HepG2 (cell line): Measurements from ENCODE around the gene BUD23. TPM values are rescaled to one million over a fixed set of nuclear protein-coding genes. Genes with fewer than 3 reads are reported as not detected.

Experiments used
- ATAC-seq: fragments of 200-7000 bp; cut with Tn5 transposase; 3 replicates; pipeline ENCODE4 v1.9.1; 2020; ENCODE audit warnings: mild to moderate bottlenecking, moderate library complexity
- BruUV-seq: library from RNA; stranded (reverse); fragments of 400-500 nt; replicated peaks from 2 replicates; lab custom pipeline; 2021; lab: Mats Ljungman, UMichigan
- CTCF ChIA-PET: fragments of 300-600 bp; formaldehyde crosslinking; extraction: SDS; loops from one replicate; lab custom pipeline; 2021; ENCODE audit warnings: low total read pairs, inconsistent platforms, low intra/inter-chr PET ratio; lab: Yijun Ruan, JAX
- POLR2A ChIA-PET: fragments of 350-600 bp; sonication (Branson Sonifier 250); formaldehyde crosslinking; loops from one replicate; lab custom pipeline; 2020; ENCODE audit warnings: antibody characterized with exemption, inconsistent platforms; lab: Yijun Ruan, JAX
- DNase-seq: peaks from one replicate; pipeline ENCODE4 v3.0.0-alpha.2; 2015; ENCODE audit warnings: low spot score
- FAIRE-seq: peaks from 3 replicates; lab custom pipeline; 2011; peaks lifted over from hg19 to GRCh38; lab: Jason Lieb, UNC
- H2AFZ ChIP-seq: one replicate; pipeline ENCODE4 v1.6.1; 2011; ENCODE audit warnings: low read length, inconsistent platforms
- H3K27ac ChIP-seq: fragments of 300-600 bp; 3 replicates; pipeline ENCODE4 v1.8.0; 2011; ENCODE audit warnings: mixed run types, mild to moderate bottlenecking, mixed read lengths, low read length, inconsistent platforms; ENCODE audit not compliant: insufficient read depth; ENCODE audit errors: extremely low read length
- H3K27me3 ChIP-seq, 2 experiments: fragments of 200-600 bp in 1 of 2; 2 replicates in 1 of 2; 3 replicates in 1 of 2; pipeline versions ENCODE4 v1.6.0 to v1.8.0; 2011; ENCODE audit warnings: low read length in 2 of 2, mild to moderate bottlenecking in 2 of 2, moderate library complexity in 2 of 2, inconsistent platforms in 1 of 2; ENCODE audit not compliant: insufficient read depth in 2 of 2, control insufficient read depth in 1 of 2
- H3K36me3 ChIP-seq, 2 experiments: fragments of 200-600 bp in 1 of 2; replicated peaks in 1 of 2; 2 replicates in 1 of 2; 3 replicates in 1 of 2; pipeline versions ENCODE4 v1.5.1 to v1.8.0; 2011; ENCODE audit warnings: low read length in 2 of 2, inconsistent platforms in 1 of 2; ENCODE audit not compliant: insufficient read depth in 2 of 2, control insufficient read depth in 1 of 2
- H3K4me1 ChIP-seq: 2 replicates; pipeline ENCODE4 v1.5.1; 2012; ENCODE audit warnings: low read length, inconsistent platforms; ENCODE audit not compliant: insufficient read depth
- H3K4me2 ChIP-seq: 2 replicates; pipeline ENCODE4 v1.6.0; 2011; ENCODE audit warnings: low read depth, low read length, inconsistent platforms
- H3K4me3 ChIP-seq, 3 experiments: fragments of 200-600 bp in 1 of 3; sonication (generic), shearing (Covaris generic) in 1 of 3; replicated peaks in 1 of 3; 2 replicates each; pipeline ENCODE4 v1.5.1; 2011 to 2016; ENCODE audit warnings: low read length in 3 of 3, inconsistent platforms in 2 of 3, low read depth in 2 of 3, mild to moderate bottlenecking in 2 of 3, control low read depth in 1 of 3, mixed read lengths in 1 of 3; ENCODE audit not compliant: insufficient read depth in 1 of 3
- H3K79me2 ChIP-seq: one replicate; pipeline ENCODE4 v1.6.1; 2011; ENCODE audit warnings: low read length, inconsistent platforms; ENCODE audit not compliant: insufficient read depth
- H3K9ac ChIP-seq: 2 replicates; pipeline ENCODE4 v1.6.0; 2011; ENCODE audit warnings: mild to moderate bottlenecking, low read depth, low read length, inconsistent platforms; ENCODE audit not compliant: insufficient read depth
- H3K9me3 ChIP-seq: 2 replicates; pipeline ENCODE4 v1.5.1; 2012; ENCODE audit warnings: mild to moderate bottlenecking, low read length
- H4K20me1 ChIP-seq: 2 replicates; pipeline ENCODE4 v1.6.0; 2011; ENCODE audit warnings: inconsistent platforms, mild to moderate bottlenecking, low read length, moderate library complexity; ENCODE audit not compliant: insufficient read depth
- HMGXB4 ChIP-seq, 2 experiments: sonication (generic) in 1 of 2; formaldehyde crosslinking in 1 of 2; IDR thresholded peaks; 2 replicates each; pipeline versions ENCODE4 v1.4.0 to v1.6.1; 2018 to 2020; ENCODE audit warnings: missing genetic modification reagents in 2 of 2, borderline replicate concordance in 1 of 2, low read depth in 1 of 2, mild to moderate bottlenecking in 1 of 2, missing biosample characterization in 1 of 2
- NFAT5 ChIP-seq: sonication (generic); formaldehyde crosslinking; IDR thresholded peaks from 2 replicates; pipeline ENCODE4 v1.4.0; 2020; ENCODE audit warnings: missing genetic modification reagents
- ZNF121 ChIP-seq: sonication (generic); formaldehyde crosslinking; IDR thresholded peaks from 2 replicates; pipeline ENCODE4 v1.5.0; 2020; ENCODE audit warnings: mild to moderate bottlenecking, missing genetic modification reagents
- WGBS: methylation state at CpG from one replicate; pipeline ENCODE4 v1.1.6; 2017; ENCODE audit warnings: low lambda C conversion rate; 5-methylcytosine and 5-hydroxymethylcytosine counted together
- in situ Hi-C: cut with HindIII; loops from 2 replicates; pipeline ENCODE4 v1.10.0; 2017; ENCODE audit warnings: low pct_unique_long_range_greater_than_20kb; ENCODE audit not compliant: extremely low pct_ligation_motif_present
- intact Hi-C: fragments of 100-400 bp; cut with micrococcal nuclease; formaldehyde crosslinking; loops from one replicate; pipeline ENCODE4 v1.10.0; 2022; ENCODE audit not compliant: unreplicated experiment
- polyA plus RNA-seq, 8 experiments: library from polyadenylated mRNA; depleted of rRNA in 3 of 8; stranded (reverse) in 7 of 8; unstranded in 1 of 8; fragments of >200 nt; fragmentation: Illumina TruSeq in 4 of 8; extraction: Trizol in 4 of 8; gene quantifications; 2 replicates each; pipeline versions ENCODE4 v1.2.1 to v1.2.3, GENCODE V29; 2011 to 2016; ENCODE audit warnings: low read depth in 4 of 8, missing spikeins in 1 of 8, mixed read lengths in 1 of 8; ENCODE audit not compliant: insufficient read depth in 1 of 8
- total RNA-seq, 5 experiments: library from RNA; depleted of rRNA; stranded (reverse); fragments of >200 nt; fragmentation: Illumina TruSeq; extraction: Trizol; gene quantifications; 2 replicates each; pipeline ENCODE4 v1.2.3, GENCODE V29; 2016; ENCODE audit warnings: low read depth in 1 of 5

BUD23 gene
- total and polyA plus RNA-seq, 2 of the 13 experiments (the other 11 are each of a cell fraction or from before 2014, with no cell fraction given): 47.5 to 54.5 TPM

- Histone ChIP-seq H3K79me2 (no peaks in the 10 kb centered on the region), H2AFZ (no peak overlapping the region), H3K4me2 (no peak overlapping the region), H3K4me3 (no peak overlapping the region), H3K4me1 (peaks cover 37% of the 10 kb centered on the region), H3K36me3 (peaks cover 0 to 9% of the 10 kb centered on the region in 2 experiments; a peak in 1 of 5 replicates), H3K9me3 (no peaks in the 10 kb centered on the region), H4K20me1 (no peaks in the 10 kb centered on the region), H3K27me3 (no peaks in the 10 kb centered on the region), H3K27ac (no peak overlapping the region), H3K9ac (no peak overlapping the region)
- intact Hi-C loops (loop anchor here (5.0 kb wide), 1 partner anchor 117 kb away; no protein-coding TSS in a partner anchor), in situ Hi-C loops (no loop called here)
- CTCF ChIA-PET: no interaction called here
- ATAC-seq: no peak
- no peak for FAIRE-seq
- no peak for DNase-seq
- BruUV-seq: no TSS peak
- TF ChIP-seq NFAT5 (CRISPR knock-in tag) (no peak), HMGXB4 (CRISPR knock-in tag; IDR thresholded peaks at IDR 0.05; ENCODE audit: borderline replicate concordance in 1 of 2, low read depth in 1 of 2) (no peak), ZNF121 (CRISPR knock-in tag) (peak; percentile 49; the same call in 1 of the 2 replicates)
- POLR2A ChIA-PET: no interaction called here
- 84% methylated on average over 7 of the region's 7 CpGs for WGBS
These were observed 56.8 kb downstream of the BUD23 start for GRCh38 chr7:73740212-73740611.
